NB4 (cell line): ENCODE data around the gene NR3C1.

Experiments used
- CTCF ChIP-seq: IDR thresholded peaks from one replicate; pipeline ENCODE4 v1.5.1; 2012; ENCODE audit warnings: low read depth, low read length
- MYC ChIP-seq: IDR thresholded peaks from 2 replicates; pipeline ENCODE4 v1.6.1; 2011; ENCODE audit warnings: low read depth, low read length
- POLR2A ChIP-seq: IDR thresholded peaks from 2 replicates; pipeline ENCODE4 v1.6.1; 2011; ENCODE audit warnings: mild to moderate bottlenecking; ENCODE audit not compliant: insufficient read length; ENCODE audit errors: extremely low read depth

GRCh38 chr5:143399616-143400540 lies 3.6 kb downstream of the NR3C1 start:
- TF ChIP-seq CTCF (no peak), POLR2A (no peak), MYC (no peak)
